Suprapubic skin (tissue), 4 donors: Measurements from ENCODE around the gene QSOX1. TPM values are rescaled to one million over a fixed set of nuclear protein-coding genes. Genes with fewer than 3 reads are reported as not detected.

Experiments used
- DNase-seq, 2 donors: peaks; one replicate each; pipeline ENCODE4 v3.0.0-alpha.2; 2019; ENCODE audit warnings: low spot score in 2 of 2
- H3K27ac ChIP-seq: fragments of 200-600 bp; sonication (generic); one replicate; pipeline ENCODE4 v1.5.1; 2019
- H3K27me3 ChIP-seq: fragments of 200-600 bp; sonication (generic); one replicate; pipeline ENCODE4 v1.5.1; 2019
- H3K36me3 ChIP-seq: fragments of 200-600 bp; sonication (generic); one replicate; pipeline ENCODE4 v1.5.1; 2019
- H3K4me1 ChIP-seq: fragments of 200-600 bp; sonication (generic); one replicate; pipeline ENCODE4 v1.5.1; 2019
- H3K4me3 ChIP-seq: fragments of 200-600 bp; sonication (generic); one replicate; pipeline ENCODE4 v1.5.1; 2019; ENCODE audit warnings: mild to moderate bottlenecking
- H3K9me3 ChIP-seq: fragments of 200-600 bp; sonication (generic); one replicate; pipeline ENCODE4 v1.5.1; 2019
- CTCF ChIP-seq, 2 donors: fragments of 200-600 bp in 1 of 2; fragments of 450-650 bp in 1 of 2; sonication (generic) in 1 of 2; IDR thresholded peaks; one replicate each; pipeline ENCODE4 v1.5.1; 2016 to 2019; ENCODE audit warnings: antibody characterized with exemption in 2 of 2, mild to moderate bottlenecking in 1 of 2, moderate library complexity in 1 of 2
- EP300 ChIP-seq: sonication (generic); formaldehyde crosslinking; IDR thresholded peaks from one replicate; pipeline ENCODE4 v1.6.1; 2017; ENCODE audit warnings: antibody characterized with exemption
- POLR2A ChIP-seq, 2 donors: fragments of 450-650 bp; IDR thresholded peaks; one replicate each; pipeline ENCODE4 v1.6.1; 2017; ENCODE audit warnings: antibody characterized with exemption in 2 of 2, mild to moderate bottlenecking in 2 of 2, moderate library complexity in 2 of 2
- POLR2AphosphoS5 ChIP-seq, 3 donors: sonication (generic); formaldehyde crosslinking; IDR thresholded peaks; one replicate each; pipeline ENCODE4 v1.6.1; 2017; ENCODE audit warnings: antibody characterized with exemption in 3 of 3
- WGBS: methylation state at CpG from one replicate; pipeline ENCODE4 v1.1.5; 2018; 5-methylcytosine and 5-hydroxymethylcytosine counted together
- total RNA-seq, 4 donors: library from RNA; depleted of rRNA; stranded (reverse); fragments of >200 nt; gene quantifications; one replicate each; pipeline ENCODE4 v1.1.0, GENCODE V29; 2016

The QSOX1 gene
- total RNA-seq, 4 donors from 2014 or later, result 56.6 to 66.1 (median 61.5) TPM

- Histone ChIP-seq H3K4me1 (peaks cover 34% of the 10 kb centered on the region), H3K9me3 (no peaks in the 10 kb centered on the region), H3K36me3 (no peaks in the 10 kb centered on the region), H3K27ac (no peak overlapping the region), H3K4me3 (no peak overlapping the region), H3K27me3 (no peaks in the 10 kb centered on the region)
- 91% methylated on average over 14 of the region's 16 CpGs for WGBS
- TF ChIP-seq POLR2A (IDR thresholded peaks at IDR 0.05), result no peak
- no peak for TF ChIP-seq POLR2AphosphoS5 (IDR thresholded peaks at IDR 0.05)
- TF ChIP-seq EP300, result no peak
- TF ChIP-seq CTCF (IDR thresholded peaks at IDR 0.05), result no peak
- DNase-seq, result no peak
Measured at GRCh38 chr1:180158149-180159147, 3.8 kb downstream of the QSOX1 start.

- no peak overlapping the region for H3K4me3 ChIP-seq
- H3K9me3 ChIP-seq, result no peaks in the 10 kb centered on the region
- peaks cover 23% of the 10 kb centered on the region for H3K4me1 ChIP-seq
- H3K27me3 ChIP-seq, result no peaks in the 10 kb centered on the region
- DNase-seq, result no peak
- H3K27ac ChIP-seq, result no peak overlapping the region
- H3K36me3 ChIP-seq, result no peaks in the 10 kb centered on the region
- TF ChIP-seq POLR2A (IDR thresholded peaks at IDR 0.05), result no peak
- TF ChIP-seq CTCF (IDR thresholded peaks at IDR 0.05), result no peak
- no peak for TF ChIP-seq EP300
- 72% methylated on average over 1 of the region's 1 CpG for WGBS
Measured at GRCh38 chr1:180160357-180160756, 5.7 kb downstream of the QSOX1 start.

- H3K27me3 ChIP-seq, result no peaks in the 10 kb centered on the region
- H3K36me3 ChIP-seq, result no peaks in the 10 kb centered on the region
- no peak for DNase-seq
- H3K27ac ChIP-seq, result no peak overlapping the region
- H3K4me3 ChIP-seq, result no peak overlapping the region
- no peak for TF ChIP-seq POLR2AphosphoS5 (IDR thresholded peaks at IDR 0.05)
- no peak for TF ChIP-seq POLR2A (IDR thresholded peaks at IDR 0.05)
- TF ChIP-seq EP300, result no peak
- TF ChIP-seq CTCF (IDR thresholded peaks at IDR 0.05), result no peak
- H3K4me1 ChIP-seq, result peaks cover 31% of the 10 kb centered on the region
- H3K9me3 ChIP-seq, result no peaks in the 10 kb centered on the region
- WGBS, result 62% methylated on average over 2 of the region's 2 CpGs
Measured at GRCh38 chr1:180163041-180163440, 8.4 kb downstream of the QSOX1 start.

- TF ChIP-seq CTCF (IDR thresholded peaks at IDR 0.05) (no peak), EP300 (no peak), POLR2A (IDR thresholded peaks at IDR 0.05) (no peak), POLR2AphosphoS5 (IDR thresholded peaks at IDR 0.05) (no peak)
- H3K27me3 ChIP-seq, result no peaks in the 10 kb centered on the region
- H3K36me3 ChIP-seq, result no peaks in the 10 kb centered on the region
- no peak for DNase-seq
- 89% methylated on average over 2 of the region's 2 CpGs for WGBS
- H3K27ac ChIP-seq, result no peak overlapping the region
- no peak overlapping the region for H3K4me3 ChIP-seq
- H3K4me1 ChIP-seq, result peaks cover 48% of the 10 kb centered on the region
- H3K9me3 ChIP-seq, result no peaks in the 10 kb centered on the region
Measured at GRCh38 chr1:180165096-180165495, 10.4 kb downstream of the QSOX1 start.
